GM18909 (cell line): ENCODE measurements around the gene CCNG1.
"Not testable (repeated sequence)": the region's sequence is repeated elsewhere in the genome, so short reads cannot be mapped to it uniquely, and the experiment has no call there.

ENCODE experiments used
- ATAC-seq: cut with Tn5 transposase; IDR thresholded peaks from one replicate; pipeline ENCODE4 v1.9.1; 2021; ENCODE audit warnings: mild to moderate bottlenecking; ENCODE audit not compliant: unreplicated experiment, poor library complexity

Gene CCNG1, protein sequence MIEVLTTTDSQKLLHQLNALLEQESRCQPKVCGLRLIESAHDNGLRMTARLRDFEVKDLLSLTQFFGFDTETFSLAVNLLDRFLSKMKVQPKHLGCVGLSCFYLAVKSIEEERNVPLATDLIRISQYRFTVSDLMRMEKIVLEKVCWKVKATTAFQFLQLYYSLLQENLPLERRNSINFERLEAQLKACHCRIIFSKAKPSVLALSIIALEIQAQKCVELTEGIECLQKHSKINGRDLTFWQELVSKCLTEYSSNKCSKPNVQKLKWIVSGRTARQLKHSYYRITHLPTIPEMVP

DNA sequence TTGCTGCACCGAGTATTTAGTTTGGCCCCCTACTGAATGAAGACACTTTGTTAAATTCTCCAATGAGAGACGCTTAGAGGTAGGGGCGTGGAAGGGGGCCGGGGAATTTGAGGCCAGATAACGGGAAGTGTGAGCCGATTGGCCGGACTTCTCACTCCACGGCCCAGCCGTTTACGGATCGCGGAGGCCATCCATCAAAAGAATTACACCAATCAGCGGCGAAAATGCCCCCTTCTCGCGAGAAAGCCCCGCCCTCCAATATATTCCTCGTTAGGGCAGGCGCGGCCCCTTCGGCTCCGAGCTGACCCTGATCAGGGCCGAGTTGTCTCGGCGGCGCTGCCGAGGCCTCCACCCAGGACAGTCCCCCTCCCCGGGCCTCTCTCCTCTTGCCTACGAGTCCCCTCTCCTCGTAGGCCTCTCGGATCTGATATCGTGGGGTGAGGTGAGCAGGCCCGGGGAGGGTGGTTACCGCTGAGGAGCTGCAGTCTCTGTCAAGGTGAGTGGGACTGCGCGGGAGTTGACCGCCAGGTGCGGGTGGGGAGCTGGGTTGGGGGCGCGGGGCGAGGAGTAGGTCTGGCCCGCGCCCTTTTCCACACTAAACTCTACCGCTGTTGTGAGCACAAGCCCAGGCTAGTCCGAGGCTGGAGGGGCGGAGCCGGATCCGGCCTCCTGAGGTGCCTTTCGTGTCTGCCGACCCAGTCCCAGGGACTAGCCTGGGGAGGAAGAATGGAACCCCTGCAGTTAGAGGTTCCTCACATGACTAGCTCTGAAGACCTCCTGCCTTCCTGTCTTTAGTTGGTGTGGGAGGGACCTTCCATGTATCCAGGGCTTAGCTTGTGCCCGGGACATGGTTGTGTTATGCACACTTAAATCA, at the start of gene CCNG1:
Gene CCNG1 (plus strand): TSS at position 287 of the 874 bp plus-strand sequence. CDS start 1,662 bp downstream, outside the sequence.
- ATAC-seq, result peak; percentile 96

DNA sequence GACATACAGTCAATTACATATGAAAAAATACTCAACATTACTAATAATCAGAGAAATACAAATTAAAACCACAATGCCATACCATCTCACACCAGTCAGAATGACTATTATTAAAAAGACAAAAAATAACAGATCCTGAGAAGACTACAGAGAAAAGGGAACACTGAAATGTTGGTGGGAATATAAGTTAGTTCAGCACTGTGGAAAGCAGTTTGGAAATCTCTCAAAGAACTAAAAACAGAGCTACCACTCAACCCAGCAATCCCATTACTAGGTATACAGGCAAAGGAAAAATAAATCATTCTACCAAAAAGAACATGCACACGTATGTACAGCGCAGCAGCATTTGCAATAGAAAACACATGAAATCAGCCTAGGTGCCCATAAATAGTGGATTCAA, 41.6 kb upstream of the CCNG1 start:
- no peak for ATAC-seq

DNA sequence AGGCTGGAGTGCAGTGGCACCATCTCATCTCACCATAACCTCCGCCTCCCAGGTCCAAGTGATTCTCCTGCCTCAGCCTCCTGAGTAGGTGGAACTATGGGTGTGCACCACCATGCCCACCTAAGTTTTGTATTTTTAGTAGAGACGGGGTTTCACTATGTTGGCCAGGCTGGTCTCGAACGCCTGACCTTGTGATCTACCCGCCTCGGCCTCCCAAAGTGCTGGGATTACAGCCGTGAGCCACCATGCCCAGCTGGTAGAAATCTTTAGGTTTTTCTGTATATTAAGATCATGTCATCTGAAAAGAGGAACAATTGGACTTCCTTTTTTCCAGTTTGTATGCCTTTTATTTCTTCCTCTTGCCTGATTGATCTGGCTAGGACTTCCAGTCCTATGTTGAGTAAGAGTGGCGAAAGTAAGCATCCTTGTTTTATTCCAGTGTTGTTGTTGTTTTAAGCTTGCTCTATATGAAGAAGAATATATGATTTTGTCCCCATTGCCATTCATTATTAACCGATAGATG, 40.5 kb upstream of the CCNG1 start:
- not testable (repeated sequence) for ATAC-seq

DNA sequence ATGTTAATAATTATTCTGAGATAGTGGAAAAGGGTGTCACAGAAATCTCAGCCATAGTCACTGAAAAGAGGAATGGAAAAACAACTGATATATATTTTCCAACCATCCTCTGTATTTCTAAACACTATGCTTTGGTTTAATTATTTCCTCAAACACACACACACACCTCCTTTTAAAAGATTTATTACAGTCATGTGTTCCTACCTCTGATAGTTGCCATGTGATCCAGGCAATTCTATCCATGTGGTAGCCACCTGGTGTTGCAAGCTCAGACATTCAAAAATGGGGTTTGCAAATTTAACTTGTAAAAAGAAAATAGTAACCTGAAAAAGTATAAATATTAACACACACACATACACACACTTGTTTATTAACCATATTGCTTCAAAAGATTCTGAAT, 40.0 kb upstream of the CCNG1 start:
- ATAC-seq, result no peak

DNA sequence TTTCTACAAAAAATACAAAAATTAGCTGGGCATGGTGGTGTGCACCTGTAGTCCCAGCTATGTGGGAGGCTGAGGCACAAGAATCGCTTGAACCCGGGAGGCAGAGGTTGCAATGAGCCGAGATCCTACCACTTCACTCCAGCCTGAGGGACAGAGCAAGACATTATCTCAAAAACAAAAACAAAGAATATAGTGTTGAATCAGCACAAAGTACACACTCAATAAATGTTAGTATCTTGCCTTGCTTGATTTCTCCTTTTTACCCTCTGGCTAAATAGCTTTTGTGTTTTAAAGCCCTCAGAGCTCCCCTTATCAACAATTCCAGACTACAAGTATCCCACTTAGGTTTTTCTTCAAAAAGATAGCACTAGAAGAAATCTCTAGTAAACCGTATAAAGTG, 37.5 kb upstream of the CCNG1 start:
- no peak for ATAC-seq

DNA sequence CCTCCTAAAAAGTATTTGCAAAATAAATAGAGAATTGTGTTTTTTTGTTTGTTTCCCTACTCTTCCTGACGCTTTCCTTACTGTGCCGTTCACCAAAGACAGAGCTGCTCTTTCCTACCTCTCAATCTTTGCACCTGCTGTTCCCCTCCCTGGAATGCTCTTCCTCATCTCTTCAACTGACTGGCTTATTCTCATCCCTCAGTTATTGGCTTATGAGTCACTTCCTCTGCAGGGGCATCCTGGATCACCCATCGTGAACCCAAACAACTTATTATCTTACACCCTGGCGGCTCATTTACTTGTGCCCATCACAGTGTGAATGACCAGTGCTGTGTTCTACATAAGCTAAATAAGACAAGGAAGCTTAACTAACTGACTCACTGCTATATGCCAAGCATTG, 36.1 kb upstream of the CCNG1 start:
- ATAC-seq, result no peak

DNA sequence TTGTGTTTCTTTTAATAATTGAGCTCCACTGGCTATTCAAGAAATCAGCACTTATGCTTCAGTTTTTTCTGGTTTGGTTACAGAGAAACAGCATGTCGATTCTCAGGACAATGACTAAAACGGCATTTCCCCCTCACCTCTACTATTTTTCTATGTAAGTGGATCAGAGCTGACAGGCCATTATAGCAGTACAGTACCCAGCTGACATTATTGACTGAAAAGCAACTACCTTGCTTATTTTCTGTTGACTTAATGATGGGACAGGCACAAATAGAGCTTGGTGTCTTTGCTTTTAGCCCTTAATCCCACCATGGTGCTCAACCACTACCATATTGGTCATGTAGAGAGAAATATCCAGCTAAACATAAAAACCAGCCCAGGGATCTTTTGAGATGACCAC, 35.4 kb upstream of the CCNG1 start:
- no peak for ATAC-seq

DNA sequence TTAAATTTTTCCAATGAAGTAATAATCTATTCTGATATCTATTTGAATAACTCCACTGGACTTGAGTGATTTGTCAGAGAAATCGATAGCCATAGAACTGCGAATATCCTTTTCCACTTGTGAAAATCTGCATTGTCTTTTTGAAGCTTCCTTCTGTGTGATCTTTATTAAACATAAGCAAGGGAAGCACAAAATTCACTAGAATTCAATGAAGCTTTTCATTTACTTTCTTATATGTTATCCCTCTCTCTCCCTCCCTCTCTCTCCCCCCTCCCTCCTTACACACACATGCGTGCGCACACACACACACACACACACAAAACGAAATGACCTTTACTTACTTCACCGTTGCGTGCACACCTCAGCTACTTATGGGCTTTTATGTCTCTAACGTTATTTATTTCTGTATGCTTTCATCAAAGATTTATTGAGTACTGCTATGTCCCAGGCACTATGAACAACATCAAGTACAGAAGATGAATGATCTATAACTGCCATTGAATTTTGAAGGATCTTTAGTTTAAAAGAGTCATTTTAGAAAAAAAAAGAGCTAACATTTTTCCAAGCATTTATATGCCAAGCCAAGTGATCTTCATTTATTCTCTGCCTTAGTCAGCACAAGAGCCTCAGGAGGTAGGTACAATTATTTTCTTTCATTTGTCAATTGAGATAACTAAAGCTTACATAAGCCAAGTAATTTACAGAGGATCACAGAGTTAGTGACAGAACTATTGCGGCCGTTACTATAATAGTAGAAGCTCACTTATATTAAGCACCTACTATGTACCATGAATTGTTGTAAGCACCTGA, 32.8 kb upstream of the CCNG1 start:
- ATAC-seq, result no peak

DNA sequence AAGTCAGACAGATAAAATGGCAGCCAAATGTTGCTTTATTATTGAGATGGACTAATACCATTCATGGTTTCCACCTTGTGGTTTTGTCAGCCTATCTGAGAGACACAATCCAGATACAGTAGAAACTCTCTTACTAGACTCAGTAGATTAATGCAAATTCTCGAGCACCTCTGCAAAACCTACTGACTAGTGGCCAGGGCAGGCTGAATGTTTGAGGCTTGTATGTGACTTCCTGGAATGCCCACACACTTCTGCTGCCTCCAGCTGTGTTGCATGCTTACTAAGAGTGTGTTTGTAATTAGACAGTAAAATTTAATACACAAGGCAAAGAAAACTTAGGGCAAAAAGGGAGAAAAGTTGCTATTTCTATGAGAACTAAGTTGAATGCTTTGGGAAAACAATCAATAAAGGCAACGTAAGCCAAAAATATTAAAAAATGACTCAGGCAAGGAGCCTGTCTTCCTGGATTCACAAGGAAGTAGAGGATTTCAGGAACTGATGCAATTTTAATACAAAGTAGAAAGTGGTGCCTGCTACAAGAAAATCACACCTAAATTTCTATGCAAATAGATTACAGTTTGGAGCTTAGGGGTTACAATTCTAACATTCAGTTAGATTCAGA, 30.2 kb upstream of the CCNG1 start:
- peak; percentile 87 for ATAC-seq

DNA sequence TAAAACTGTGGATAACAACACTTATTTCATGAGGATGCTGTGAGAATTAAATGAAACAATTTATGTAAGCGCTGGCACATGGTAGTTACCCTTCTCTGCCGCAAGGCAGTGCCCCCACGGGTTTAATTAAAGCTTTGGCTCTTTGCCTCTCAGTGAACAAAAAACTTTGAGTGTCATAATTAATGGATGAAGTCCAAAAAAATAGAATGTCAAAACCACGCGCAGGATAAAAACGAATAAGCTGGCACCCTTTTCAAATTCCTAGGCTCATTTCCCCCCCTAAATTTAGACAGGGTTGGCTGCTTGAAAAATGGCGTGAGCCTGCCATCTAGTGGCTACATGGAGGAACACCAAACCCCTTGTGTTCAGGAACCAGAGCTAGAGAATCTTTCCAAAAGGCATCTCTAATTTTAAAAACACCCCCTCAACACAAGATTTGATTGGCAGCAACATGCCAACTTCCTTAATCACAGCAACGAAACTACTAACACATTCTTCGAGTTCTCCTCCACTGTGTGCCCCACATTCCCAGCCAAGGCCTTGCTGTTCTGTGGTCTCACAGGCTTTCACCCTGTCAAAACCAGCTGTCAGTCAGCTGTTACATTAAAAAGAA, 29.0 kb upstream of the CCNG1 start:
- ATAC-seq, result peak; percentile 76

DNA sequence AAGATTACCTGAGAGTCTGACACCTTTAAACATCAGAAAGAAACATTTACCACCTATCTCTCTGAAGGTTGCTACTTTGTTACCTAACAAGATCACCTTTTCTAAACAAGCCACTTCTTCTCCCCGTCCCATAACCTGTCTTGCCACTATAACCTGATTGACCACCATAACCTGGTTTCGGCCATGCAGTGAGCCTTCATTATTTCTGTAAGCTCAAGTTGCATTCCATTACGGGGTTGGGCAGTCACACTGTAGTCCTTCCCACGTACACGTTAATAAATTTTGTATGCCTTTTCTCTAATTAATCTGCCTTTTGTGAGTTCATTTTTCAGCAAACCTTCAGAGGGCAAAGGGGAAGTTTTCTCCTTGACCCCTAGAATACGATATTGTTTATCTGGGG, 28.0 kb upstream of the CCNG1 start:
- ATAC-seq, result no peak

DNA sequence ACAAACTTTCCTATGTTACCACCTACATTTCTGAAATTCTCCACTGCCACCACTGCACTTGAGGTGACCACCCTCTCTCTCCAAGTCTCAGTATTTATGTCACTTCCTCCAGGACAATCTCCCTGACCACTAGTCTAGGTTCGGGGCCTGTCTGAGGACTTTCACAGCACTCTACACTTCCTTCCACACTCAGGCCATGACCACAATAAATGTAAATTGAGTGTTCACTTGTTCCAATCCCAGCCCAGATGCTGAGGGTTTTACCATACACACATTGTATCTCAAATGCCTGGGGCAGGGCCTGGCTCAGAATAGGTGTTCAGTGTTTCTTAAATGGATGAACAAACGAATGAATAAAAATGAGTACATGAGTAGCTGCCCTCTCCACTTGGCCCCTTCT, 26.9 kb upstream of the CCNG1 start:
- no peak for ATAC-seq

DNA sequence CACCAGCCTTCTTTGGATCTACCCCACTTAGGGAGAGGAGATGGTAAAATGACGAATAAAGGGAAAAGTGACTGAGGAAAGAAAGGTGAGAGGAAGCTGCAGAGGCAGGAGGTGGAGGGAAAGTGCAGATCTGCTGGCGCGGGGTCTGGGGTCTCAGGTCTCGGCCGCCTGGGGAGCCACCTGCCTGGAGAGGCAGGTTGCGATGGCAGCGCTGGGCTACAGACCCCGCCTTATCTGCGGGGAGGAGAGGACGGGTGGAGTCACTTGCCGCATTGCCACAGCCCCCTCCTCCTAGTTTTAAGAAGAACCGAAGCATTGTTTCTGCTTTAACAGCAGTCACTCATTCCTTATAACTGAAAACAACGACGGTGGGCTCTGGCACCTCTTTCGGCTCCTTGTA, 21.7 kb upstream of the CCNG1 start:
- not testable (repeated sequence) for ATAC-seq

DNA sequence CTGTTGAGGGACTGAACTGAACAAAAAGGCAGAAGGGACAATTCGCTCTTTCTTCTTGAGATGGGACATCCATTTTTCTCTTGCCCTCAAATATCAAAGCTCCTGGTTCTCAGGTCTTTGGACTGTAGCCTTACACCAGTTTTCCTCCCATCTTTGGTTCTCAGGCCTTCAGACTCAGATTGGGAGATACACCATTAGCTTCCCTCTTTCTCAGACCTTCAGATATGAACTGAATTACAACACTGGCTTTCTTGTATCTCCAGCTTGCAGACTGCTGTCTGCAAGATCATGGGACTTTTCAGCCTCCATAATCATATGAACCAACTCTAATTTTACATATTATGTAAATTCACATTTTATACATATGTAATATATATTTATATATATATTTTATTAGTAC, 12.6 kb upstream of the CCNG1 start:
- no peak for ATAC-seq

DNA sequence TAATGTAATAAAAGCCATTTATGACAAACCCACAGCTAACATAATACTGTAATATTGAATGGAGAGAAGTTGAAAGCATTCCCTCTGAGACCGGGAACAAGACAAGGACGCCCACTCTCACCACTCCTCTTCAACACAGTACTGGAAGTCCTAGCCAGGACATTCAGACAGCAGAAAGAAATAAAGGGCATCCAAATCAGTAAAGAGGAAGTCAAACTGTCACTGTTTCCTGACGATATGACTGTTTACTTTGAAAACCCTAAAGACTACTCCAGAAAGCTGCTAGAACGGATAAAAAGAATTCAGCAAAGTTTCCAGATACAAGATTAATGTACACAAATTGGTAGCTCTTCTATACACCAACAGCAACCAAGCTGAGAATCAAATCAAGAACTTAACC, 11.3 kb upstream of the CCNG1 start:
- ATAC-seq, result not testable (repeated sequence)

DNA sequence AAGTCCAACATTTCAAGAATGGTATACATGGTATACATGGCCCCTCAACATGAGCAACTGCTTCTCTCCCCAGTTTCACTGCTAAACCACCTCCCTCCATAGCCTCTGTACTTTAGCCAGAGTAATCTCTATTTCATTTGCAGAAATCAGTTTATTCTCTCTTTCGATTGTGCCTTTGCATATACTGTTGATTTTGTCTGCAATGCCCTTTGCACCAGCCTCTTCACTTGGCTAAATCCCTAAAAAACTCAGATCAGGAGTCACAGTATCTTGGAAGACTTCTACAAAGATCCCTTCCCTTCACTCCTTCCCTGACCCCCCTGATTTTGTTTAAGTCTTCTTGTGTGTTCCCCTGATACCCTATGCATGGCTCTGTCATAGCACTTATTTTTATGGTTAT, 4.9 kb upstream of the CCNG1 start:
- ATAC-seq, result no peak

DNA sequence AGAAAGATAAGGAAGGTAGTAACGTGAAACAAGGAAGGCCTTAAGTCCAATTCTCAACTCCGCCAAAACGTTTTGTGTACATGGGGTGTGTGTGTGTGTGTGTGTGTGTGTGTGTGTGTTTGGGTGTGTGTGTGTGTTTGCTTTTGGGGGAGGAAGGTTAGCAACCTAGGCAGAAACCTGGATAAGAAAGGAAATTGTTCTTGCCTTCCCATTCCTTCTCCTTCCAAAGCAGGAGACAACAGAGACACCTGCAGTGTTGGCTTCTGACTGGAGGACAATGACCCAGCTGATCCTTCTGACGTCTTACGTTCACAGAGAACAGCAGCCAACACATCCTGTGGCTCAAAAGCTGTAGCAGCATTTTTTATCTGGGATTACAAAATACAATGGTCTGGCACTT, 4.1 kb upstream of the CCNG1 start:
- ATAC-seq, result no peak

DNA sequence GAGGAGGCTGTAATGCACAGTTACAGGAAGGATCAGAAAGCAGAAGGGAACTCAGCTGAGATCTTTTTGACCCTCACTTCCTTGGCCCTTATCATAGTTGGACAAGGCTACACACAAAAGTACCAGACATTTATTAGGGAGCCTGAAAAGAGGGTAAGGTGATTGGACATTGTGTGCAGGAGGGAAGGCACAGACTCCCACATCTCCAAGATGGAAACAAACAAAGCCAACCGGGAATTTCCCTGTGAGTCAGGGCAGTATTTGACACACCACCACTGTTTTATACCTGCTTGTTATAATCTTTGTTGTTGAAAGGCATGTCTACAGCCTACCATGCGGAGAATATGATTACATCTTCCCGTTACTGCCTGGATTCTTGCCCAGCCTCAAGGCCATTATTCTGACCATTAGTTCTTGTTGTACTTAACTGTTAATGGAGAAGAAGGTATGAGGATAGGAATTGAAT, 3.0 kb upstream of the CCNG1 start:
- ATAC-seq, result no peak

DNA sequence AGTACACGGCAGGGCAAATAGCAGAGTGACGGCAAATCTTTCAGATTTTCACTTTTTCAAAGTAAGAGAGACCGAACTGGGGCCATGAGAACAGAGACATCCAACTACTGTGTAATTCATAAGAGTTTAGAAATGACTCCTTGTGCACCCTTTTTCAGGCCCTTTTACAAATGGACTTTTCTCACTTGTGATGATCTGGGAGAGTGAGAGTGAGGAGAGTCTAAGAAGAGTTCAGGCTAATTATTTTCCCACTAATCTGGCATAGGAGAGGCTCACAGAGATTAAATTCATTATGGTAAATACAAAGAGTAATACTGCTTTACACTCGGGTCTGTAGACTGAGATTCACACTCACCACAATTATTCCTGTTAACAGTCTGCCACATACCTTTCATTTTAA, 880 bp upstream of the CCNG1 start:
- no peak for ATAC-seq

DNA sequence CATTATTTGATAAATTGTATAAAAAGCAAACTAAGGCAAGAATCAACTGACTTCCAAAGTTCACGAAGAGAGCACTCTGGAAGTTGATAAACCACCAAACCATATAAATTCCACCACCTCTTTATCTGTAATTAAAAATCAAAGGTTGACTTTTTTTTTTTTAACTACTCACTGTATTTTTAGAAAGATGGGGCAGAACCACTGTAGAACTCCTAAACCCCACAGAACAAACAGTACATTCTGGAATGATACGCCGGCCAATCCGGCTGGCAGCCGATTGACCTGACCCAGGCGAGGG, 435 bp upstream of the CCNG1 start:
- no peak for ATAC-seq
